GM15510 (cell line): ENCODE results near the gene SDCCAG8.

ENCODE experiments used
- POLR2A ChIP-seq: IDR thresholded peaks from 3 replicates; pipeline ENCODE4 v1.6.1; 2011; ENCODE audit warnings: borderline replicate concordance; ENCODE audit not compliant: insufficient read length; ENCODE audit errors: extremely low read depth

Gene SDCCAG8

GRCh38 chr1:243471754-243472745 is 216.2 kb downstream of the SDCCAG8 start:
- TF ChIP-seq POLR2A, result no peak

- no peak for TF ChIP-seq POLR2A
These were observed 217.6 kb downstream of the SDCCAG8 start for GRCh38 chr1:243473227-243474135.

- no peak for TF ChIP-seq POLR2A
These were observed 218.5 kb downstream of the SDCCAG8 start for GRCh38 chr1:243474136-243474881.

- TF ChIP-seq POLR2A, result no peak
These were observed 219.1 kb downstream of the SDCCAG8 start for GRCh38 chr1:243474906-243475305.

GRCh38 chr1:243475966-243476365 is 220.1 kb downstream of the SDCCAG8 start:
- no peak for TF ChIP-seq POLR2A

- TF ChIP-seq POLR2A, result no peak
These were observed 222.0 kb downstream of the SDCCAG8 start for GRCh38 chr1:243477731-243478290.

- TF ChIP-seq POLR2A, result no peak
These were observed 225.3 kb downstream of the SDCCAG8 start for GRCh38 chr1:243481101-243481500.

- TF ChIP-seq POLR2A, result no peak
These were observed 226.5 kb downstream of the SDCCAG8 start for GRCh38 chr1:243482141-243483022.

GRCh38 chr1:243483071-243483771 is 227.4 kb downstream of the SDCCAG8 start:
- TF ChIP-seq POLR2A, result no peak

- TF ChIP-seq POLR2A, result no peak
These were observed 228.1 kb downstream of the SDCCAG8 start for GRCh38 chr1:243483952-243484351.

GRCh38 chr1:243487036-243487648 is 231.3 kb downstream of the SDCCAG8 start:
- TF ChIP-seq POLR2A, result no peak

GRCh38 chr1:243487649-243488227 is 231.9 kb downstream of the SDCCAG8 start:
- no peak for TF ChIP-seq POLR2A
